HCT116 (cell line): Measurements from ENCODE around the gene NHSL1.

Source experiments
- POLR2A ChIP-seq: IDR thresholded peaks from 2 replicates; pipeline ENCODE4 v1.7.0; 2011; ENCODE audit warnings: borderline replicate concordance; ENCODE audit not compliant: insufficient read depth, insufficient read length; ENCODE audit errors: extremely low read depth
- SIN3A ChIP-seq: IDR thresholded peaks from 2 replicates; pipeline ENCODE4 v1.6.1; 2012; ENCODE audit warnings: low read depth
- TF ChIP-seq, protein P1 (sequence below), 3 experiments: fragments of 200-600 bp in 1 of 3; sonication (generic) in 1 of 3; IDR thresholded peaks in 2 of 3; conservative IDR thresholded peaks in 1 of 3; 2 replicates each; pipeline ENCODE4 v1.5.1; 2012 to 2017; ENCODE audit warnings: low read depth in 2 of 3, low read length in 2 of 3, antibody characterized with exemption in 1 of 3, borderline replicate concordance in 1 of 3, control low read depth in 1 of 3, mild to moderate bottlenecking in 1 of 3, mixed read lengths in 1 of 3, mixed run types in 1 of 3, moderate library complexity in 1 of 3; ENCODE audit not compliant: insufficient read depth in 1 of 3
- TF ChIP-seq, protein P2 (sequence below): IDR thresholded peaks from 2 replicates; pipeline ENCODE4 v1.6.1; 2012

DNA sequence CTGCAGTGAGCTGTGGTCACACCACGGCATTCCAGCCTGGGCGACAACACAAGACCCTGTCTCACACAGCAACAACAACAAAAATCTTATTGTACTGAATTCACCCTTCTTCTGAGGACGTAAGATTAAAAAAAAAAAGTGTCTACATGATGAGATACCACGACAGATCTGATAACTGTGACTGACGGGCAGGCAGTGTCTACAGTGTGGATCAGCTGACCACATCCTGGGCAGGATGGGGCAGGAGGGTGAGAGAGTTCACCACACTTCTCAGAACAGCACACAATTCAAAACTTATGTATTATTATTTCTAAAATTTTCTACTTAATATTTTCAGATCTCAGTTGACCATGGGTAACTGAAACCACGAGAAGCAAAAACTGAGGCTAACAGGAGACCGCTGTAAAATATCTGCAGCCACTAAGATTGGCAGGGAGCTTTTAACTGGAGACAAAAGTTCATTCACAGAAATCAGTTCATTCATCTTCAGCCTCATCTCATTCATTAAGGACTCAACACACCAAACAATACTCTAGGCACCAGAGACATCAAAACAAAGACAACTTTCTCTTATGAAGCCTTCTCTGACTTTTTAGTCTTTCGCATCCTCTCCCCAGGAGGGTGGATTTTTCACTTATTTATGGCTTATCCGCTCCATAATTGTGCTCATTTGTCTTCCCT, 15.7 kb upstream of the NHSL1 start:
- TF ChIP-seq, protein P1, sequence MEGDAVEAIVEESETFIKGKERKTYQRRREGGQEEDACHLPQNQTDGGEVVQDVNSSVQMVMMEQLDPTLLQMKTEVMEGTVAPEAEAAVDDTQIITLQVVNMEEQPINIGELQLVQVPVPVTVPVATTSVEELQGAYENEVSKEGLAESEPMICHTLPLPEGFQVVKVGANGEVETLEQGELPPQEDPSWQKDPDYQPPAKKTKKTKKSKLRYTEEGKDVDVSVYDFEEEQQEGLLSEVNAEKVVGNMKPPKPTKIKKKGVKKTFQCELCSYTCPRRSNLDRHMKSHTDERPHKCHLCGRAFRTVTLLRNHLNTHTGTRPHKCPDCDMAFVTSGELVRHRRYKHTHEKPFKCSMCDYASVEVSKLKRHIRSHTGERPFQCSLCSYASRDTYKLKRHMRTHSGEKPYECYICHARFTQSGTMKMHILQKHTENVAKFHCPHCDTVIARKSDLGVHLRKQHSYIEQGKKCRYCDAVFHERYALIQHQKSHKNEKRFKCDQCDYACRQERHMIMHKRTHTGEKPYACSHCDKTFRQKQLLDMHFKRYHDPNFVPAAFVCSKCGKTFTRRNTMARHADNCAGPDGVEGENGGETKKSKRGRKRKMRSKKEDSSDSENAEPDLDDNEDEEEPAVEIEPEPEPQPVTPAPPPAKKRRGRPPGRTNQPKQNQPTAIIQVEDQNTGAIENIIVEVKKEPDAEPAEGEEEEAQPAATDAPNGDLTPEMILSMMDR (IDR thresholded peaks at IDR 0.05 in 2 of 3, conservative IDR thresholded peaks at IDR 0.05 in 1 of 3; ENCODE audit: borderline replicate concordance in 1 of 3, insufficient read depth in 1 of 3, low read depth in 2 of 3, low read length in 2 of 3) = no peak
- TF ChIP-seq, protein P2, sequence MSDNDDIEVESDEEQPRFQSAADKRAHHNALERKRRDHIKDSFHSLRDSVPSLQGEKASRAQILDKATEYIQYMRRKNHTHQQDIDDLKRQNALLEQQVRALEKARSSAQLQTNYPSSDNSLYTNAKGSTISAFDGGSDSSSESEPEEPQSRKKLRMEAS = no peak
- TF ChIP-seq POLR2A (no peak), SIN3A (no peak)
